ENCODE results near the gene CCDC190.
"Not testable (repeated sequence)": the region's sequence is repeated elsewhere in the genome, so short reads cannot be mapped to it uniquely, and the experiment has no call there.

Gene CCDC190

DNA sequence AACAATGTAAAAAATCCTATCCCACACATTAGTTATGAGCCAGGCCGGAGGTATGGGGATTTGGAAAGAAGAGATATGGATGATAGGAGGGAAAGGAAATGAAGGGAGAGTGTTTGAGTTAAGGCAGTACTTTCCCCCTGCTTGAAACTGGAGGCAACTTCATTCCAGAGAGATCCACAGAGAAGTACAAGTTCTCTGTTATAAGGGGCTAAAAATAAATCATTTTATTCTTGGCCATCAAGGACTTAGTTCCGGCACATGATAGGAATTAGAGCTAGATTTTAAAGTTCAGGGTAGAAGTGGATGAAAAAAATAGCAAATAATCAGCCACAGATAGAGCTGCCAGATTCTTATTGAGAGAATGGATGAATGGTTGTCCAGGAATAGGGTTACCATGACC, 42.8 kb downstream of the CCDC190 start:
- H2BK5ac ChIP-seq (ENCODE audit: low read depth, low read length, poor library complexity, severe bottlenecking); H2AFZ ChIP-seq (ENCODE audit: low read depth, low read length); DNase-seq: not testable (repeated sequence)

DNA sequence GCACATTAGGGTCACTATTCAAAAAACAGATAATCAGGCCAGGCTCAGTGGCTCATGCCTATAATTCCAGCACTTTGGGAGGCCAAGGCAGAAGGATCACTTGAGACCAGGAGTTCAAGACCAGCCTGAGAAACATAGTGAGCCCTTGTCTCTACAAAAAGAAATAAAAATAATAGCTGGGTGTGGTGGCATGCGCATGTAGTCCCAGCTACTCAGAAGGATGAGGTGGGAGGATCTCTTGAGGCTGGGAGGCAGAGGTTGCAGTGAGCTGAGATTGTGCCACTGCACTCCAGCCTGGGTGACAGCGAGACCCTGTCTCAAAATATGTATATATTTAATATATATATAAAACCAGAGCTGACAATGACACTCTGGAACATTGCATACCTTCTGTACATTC, 48.6 kb downstream of the CCDC190 start:
- H3K9ac ChIP-seq (ENCODE audit: low read length); H3K9me3 ChIP-seq (ENCODE audit: control insufficient read depth, low read length); H3K18ac ChIP-seq (ENCODE audit: low read depth in 1 of 2, low read length in 2 of 2); H4K91ac ChIP-seq (ENCODE audit: low read length); H3K27me3 ChIP-seq (ENCODE audit: control insufficient read depth in 1 of 2, insufficient read depth in 1 of 2, low read length in 2 of 2); H3K79me1 ChIP-seq (replicated peaks; ENCODE audit: low read length, poor library complexity, severe bottlenecking); H3K27ac ChIP-seq (ENCODE audit: low read length, poor library complexity, severe bottlenecking); H3K4ac ChIP-seq (ENCODE audit: low read depth in 1 of 2, low read length in 2 of 2); DNase-seq; H2BK15ac ChIP-seq (ENCODE audit: low read depth, poor library complexity, severe bottlenecking); H2AK5ac ChIP-seq (ENCODE audit: low read length, severe bottlenecking); H3K36me3 ChIP-seq (ENCODE audit: control insufficient read depth in 1 of 2, insufficient read depth in 2 of 2, low read depth in 1 of 2, low read length in 2 of 2); H2BK120ac ChIP-seq (ENCODE audit: low read depth, low read length); H3K4me1 ChIP-seq (ENCODE audit: control insufficient read depth, insufficient read depth, low read depth, low read length); H2AFZ ChIP-seq (ENCODE audit: low read depth, low read length); H2BK5ac ChIP-seq (ENCODE audit: low read depth, low read length, poor library complexity, severe bottlenecking); H2BK12ac ChIP-seq (ENCODE audit: low read length in 2 of 2); H3K14ac ChIP-seq (ENCODE audit: low read length in 2 of 2); H4K8ac ChIP-seq (ENCODE audit: low read length); H3K23ac ChIP-seq (ENCODE audit: low read length in 2 of 2); H3K4me3 ChIP-seq (ENCODE audit: insufficient read depth in 1 of 2, low read depth in 1 of 2, low read length in 2 of 2); H3K4me2 ChIP-seq (ENCODE audit: low read length, poor library complexity, severe bottlenecking): not testable (repeated sequence)
- WGBS, result 100% methylated on average over 1 of the region's 2 CpGs

More for the DNA sequence above, 42.8 kb downstream of the CCDC190 start:
- H3K18ac ChIP-seq (ENCODE audit: low read depth in 1 of 2, low read length in 2 of 2); H2BK120ac ChIP-seq (ENCODE audit: low read depth, low read length); H3K4me3 ChIP-seq (ENCODE audit: insufficient read depth in 1 of 2, low read depth in 1 of 2, low read length in 2 of 2); H3K79me1 ChIP-seq (replicated peaks; ENCODE audit: low read length, poor library complexity, severe bottlenecking); H3K4ac ChIP-seq (ENCODE audit: low read depth in 1 of 2, low read length in 2 of 2); H3K23ac ChIP-seq (ENCODE audit: low read length in 2 of 2); H3K14ac ChIP-seq (ENCODE audit: low read length in 2 of 2); H2BK12ac ChIP-seq (ENCODE audit: low read length in 2 of 2); H3K4me2 ChIP-seq (ENCODE audit: low read length, poor library complexity, severe bottlenecking); H3K36me3 ChIP-seq (ENCODE audit: control insufficient read depth in 1 of 2, insufficient read depth in 2 of 2, low read depth in 1 of 2, low read length in 2 of 2); H2AK5ac ChIP-seq (ENCODE audit: low read length, severe bottlenecking); H3K9me3 ChIP-seq (ENCODE audit: control insufficient read depth, low read length); H4K8ac ChIP-seq (ENCODE audit: low read length); H3K27me3 ChIP-seq (ENCODE audit: control insufficient read depth in 1 of 2, insufficient read depth in 1 of 2, low read length in 2 of 2); H2BK15ac ChIP-seq (ENCODE audit: low read depth, poor library complexity, severe bottlenecking); H4K91ac ChIP-seq (ENCODE audit: low read length); H3K9ac ChIP-seq (ENCODE audit: low read length); H3K27ac ChIP-seq (ENCODE audit: low read length, poor library complexity, severe bottlenecking); H3K4me1 ChIP-seq (ENCODE audit: control insufficient read depth, insufficient read depth, low read depth, low read length): not testable (repeated sequence)
- WGBS, result 100% methylated on average over 1 of the region's 2 CpGs

DNA sequence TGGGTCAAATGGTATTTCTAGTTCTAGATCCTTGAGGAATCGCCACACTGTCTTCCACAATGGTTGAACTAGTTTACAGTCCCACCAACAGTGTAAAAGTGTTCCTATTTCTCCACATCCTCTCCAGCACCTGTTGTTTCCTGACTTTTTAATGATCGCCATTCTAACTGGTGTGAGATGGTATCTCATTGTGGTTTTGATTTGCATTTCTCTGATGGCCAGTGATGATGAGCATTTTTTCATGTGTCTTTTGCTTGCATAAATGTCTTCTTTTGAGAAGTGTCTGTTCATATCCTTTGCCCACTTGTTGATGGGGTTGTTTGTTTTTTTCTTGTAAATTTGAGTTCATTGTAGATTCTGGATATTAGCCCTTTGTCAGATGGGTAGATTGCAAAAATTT, 53.5 kb downstream of the CCDC190 start:
- H2AFZ ChIP-seq (ENCODE audit: low read depth, low read length); H4K8ac ChIP-seq (ENCODE audit: low read length); H3K18ac ChIP-seq (ENCODE audit: low read depth in 1 of 2, low read length in 2 of 2); H3K27me3 ChIP-seq (ENCODE audit: control insufficient read depth in 1 of 2, insufficient read depth in 1 of 2, low read length in 2 of 2); H3K4ac ChIP-seq (ENCODE audit: low read depth in 1 of 2, low read length in 2 of 2); H3K23ac ChIP-seq (ENCODE audit: low read length in 2 of 2); H3K27ac ChIP-seq (ENCODE audit: low read length, poor library complexity, severe bottlenecking); H3K14ac ChIP-seq (ENCODE audit: low read length in 2 of 2); H4K91ac ChIP-seq (ENCODE audit: low read length); DNase-seq; H2AK5ac ChIP-seq (ENCODE audit: low read length, severe bottlenecking); H3K79me1 ChIP-seq (replicated peaks; ENCODE audit: low read length, poor library complexity, severe bottlenecking); H3K4me2 ChIP-seq (ENCODE audit: low read length, poor library complexity, severe bottlenecking); H2BK15ac ChIP-seq (ENCODE audit: low read depth, poor library complexity, severe bottlenecking); H3K4me1 ChIP-seq (ENCODE audit: control insufficient read depth, insufficient read depth, low read depth, low read length); H3K4me3 ChIP-seq (ENCODE audit: insufficient read depth in 1 of 2, low read depth in 1 of 2, low read length in 2 of 2); H2BK120ac ChIP-seq (ENCODE audit: low read depth, low read length); H2BK5ac ChIP-seq (ENCODE audit: low read depth, low read length, poor library complexity, severe bottlenecking); H2BK12ac ChIP-seq (ENCODE audit: low read length in 2 of 2); H3K9me3 ChIP-seq (ENCODE audit: control insufficient read depth, low read length); H3K9ac ChIP-seq (ENCODE audit: low read length): not testable (repeated sequence)
- peaks cover 4 to 34% of the 10 kb centered on the region in 2 experiments for H3K36me3 ChIP-seq (ENCODE audit: control insufficient read depth in 1 of 2, insufficient read depth in 2 of 2, low read depth in 1 of 2, low read length in 2 of 2)
- no CpG with 5 or more reads among the region's 2 CpGs for WGBS
